Measurements from ENCODE around the gene PYURF. TPM values are rescaled to one million over a fixed set of nuclear protein-coding genes. Genes with fewer than 3 reads are reported as not detected.

PYURF gene
- total RNA-seq, 4 donors from 2014 or later: 50.4 to 77.1 (median 63.8) TPM

DNA sequence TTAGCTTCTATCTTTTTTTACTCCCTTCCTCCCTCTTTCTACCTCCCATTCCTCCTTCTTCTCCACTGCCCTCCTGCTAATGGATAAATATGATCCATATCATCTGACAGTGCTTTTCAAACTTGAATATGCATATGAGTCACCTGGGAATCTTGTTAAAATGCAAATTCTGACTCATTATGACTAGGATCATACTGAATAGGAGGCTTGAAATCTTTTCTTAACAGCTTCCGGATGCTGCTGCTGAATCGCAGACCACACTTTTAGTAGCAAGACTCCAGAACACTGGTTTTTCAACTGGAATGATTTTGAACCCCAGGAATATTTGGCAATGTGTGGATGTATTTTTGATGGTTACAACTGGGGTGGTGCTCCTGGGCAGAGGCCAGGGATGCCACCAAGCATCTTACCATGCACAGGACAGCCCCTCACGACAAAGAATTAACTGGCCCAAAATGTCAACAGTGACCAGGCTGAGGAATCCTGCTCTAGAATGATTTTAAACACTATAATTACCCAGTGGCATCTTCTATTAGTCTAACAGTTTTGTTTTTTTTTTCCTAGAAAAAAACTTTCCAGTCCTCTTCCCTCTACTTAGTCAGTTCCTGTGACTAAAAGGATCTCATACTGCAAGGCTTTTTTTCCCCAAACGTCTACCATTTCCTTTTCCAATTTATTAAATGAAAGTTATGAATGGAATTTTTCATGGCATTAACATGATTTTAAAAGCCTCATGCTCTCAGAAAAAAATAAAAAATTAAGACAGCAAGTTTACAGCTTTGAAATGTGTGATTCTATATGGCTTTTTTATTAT is 10.6 kb upstream of the PYURF start:
- in situ Hi-C loops (cut with MboI; ENCODE audit: low pct_ligation_motif_present in 1 of 4, low pct_unique_long_range_greater_than_20kb in 1 of 4, low sequenced_read_pairs in 3 of 4): loop anchor here (10.0 to 25.0 kb wide), 6 partner anchors 121 to 503 kb away; no protein-coding TSS in a partner anchor
- no peak overlapping the region for H3K27ac ChIP-seq
- WGBS, 2 donors (ENCODE audit: low coverage in 1 of 2): 45 to 72% methylated on average over 2 to 4 of the region's 4 CpGs
- no peak overlapping the region for H3K4me3 ChIP-seq
- no peaks in the 10 kb centered on the region for H3K36me3 ChIP-seq
- intact Hi-C loops (cut with DNase I; ENCODE audit: low total_unique reads): no loop called here
- TF ChIP-seq EP300 (IDR thresholded peaks at IDR 0.05; ENCODE audit: low read depth) (no peak), POLR2A (IDR thresholded peaks at IDR 0.05) (no peak), POLR2AphosphoS5 (IDR thresholded peaks at IDR 0.05) (no peak)
- TF ChIP-seq, protein P1, sequence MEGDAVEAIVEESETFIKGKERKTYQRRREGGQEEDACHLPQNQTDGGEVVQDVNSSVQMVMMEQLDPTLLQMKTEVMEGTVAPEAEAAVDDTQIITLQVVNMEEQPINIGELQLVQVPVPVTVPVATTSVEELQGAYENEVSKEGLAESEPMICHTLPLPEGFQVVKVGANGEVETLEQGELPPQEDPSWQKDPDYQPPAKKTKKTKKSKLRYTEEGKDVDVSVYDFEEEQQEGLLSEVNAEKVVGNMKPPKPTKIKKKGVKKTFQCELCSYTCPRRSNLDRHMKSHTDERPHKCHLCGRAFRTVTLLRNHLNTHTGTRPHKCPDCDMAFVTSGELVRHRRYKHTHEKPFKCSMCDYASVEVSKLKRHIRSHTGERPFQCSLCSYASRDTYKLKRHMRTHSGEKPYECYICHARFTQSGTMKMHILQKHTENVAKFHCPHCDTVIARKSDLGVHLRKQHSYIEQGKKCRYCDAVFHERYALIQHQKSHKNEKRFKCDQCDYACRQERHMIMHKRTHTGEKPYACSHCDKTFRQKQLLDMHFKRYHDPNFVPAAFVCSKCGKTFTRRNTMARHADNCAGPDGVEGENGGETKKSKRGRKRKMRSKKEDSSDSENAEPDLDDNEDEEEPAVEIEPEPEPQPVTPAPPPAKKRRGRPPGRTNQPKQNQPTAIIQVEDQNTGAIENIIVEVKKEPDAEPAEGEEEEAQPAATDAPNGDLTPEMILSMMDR (IDR thresholded peaks at IDR 0.05): no peak
- no peaks in the 10 kb centered on the region for H3K27me3 ChIP-seq
- no peaks in the 10 kb centered on the region for H3K4me1 ChIP-seq
- H3K9me3 ChIP-seq: no peaks in the 10 kb centered on the region
- no peak for DNase-seq

- TF ChIP-seq, protein P1 (IDR thresholded peaks at IDR 0.05): no peak
- TF ChIP-seq POLR2AphosphoS5 (IDR thresholded peaks at IDR 0.05): no peak
- TF ChIP-seq POLR2A (IDR thresholded peaks at IDR 0.05): no peak
- TF ChIP-seq EP300 (IDR thresholded peaks at IDR 0.05; ENCODE audit: low read depth): no peak
- no peaks in the 10 kb centered on the region for H3K9me3 ChIP-seq
- no peak overlapping the region for H3K27ac ChIP-seq
- WGBS, 2 donors (ENCODE audit: low coverage in 1 of 2): 86% methylated on average over 6 of the region's 6 CpGs; no CpG with 5 or more reads in 1 of the 2 donors
- no peaks in the 10 kb centered on the region for H3K4me1 ChIP-seq
- in situ Hi-C loops (cut with MboI; ENCODE audit: low pct_ligation_motif_present in 1 of 4, low pct_unique_long_range_greater_than_20kb in 1 of 4, low sequenced_read_pairs in 3 of 4): loop anchor here (10.0 to 25.0 kb wide), 6 partner anchors 122 to 504 kb away; no protein-coding TSS in a partner anchor
- H3K4me3 ChIP-seq: no peak overlapping the region
- no peaks in the 10 kb centered on the region for H3K36me3 ChIP-seq
- no peaks in the 10 kb centered on the region for H3K27me3 ChIP-seq
- DNase-seq: no peak
- intact Hi-C loops (cut with DNase I; ENCODE audit: low total_unique reads): no loop called here
These were observed 9.7 kb upstream of the PYURF start for GRCh38 chr4:88533088-88533790.

DNA sequence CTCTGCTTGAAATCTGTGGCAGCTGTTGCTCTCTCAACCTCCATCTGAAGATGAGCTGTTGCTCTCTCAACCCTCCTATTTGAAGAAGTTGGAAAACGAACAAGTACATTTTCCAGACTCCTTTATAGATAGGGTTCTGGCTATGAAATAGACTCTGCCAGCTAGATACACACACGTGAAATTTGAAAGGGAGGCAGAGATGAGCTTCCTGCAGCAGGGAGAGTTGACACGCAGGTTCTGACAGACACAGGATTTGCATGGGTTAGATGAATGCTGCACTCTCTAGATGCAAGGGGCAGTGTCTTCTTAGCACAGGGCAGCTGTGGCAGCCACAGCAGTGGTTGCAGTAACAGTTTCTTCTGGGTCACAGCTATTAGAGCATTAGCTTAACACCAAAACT is 8.0 kb upstream of the PYURF start:
- H3K9me3 ChIP-seq: no peaks in the 10 kb centered on the region
- WGBS, 2 donors (ENCODE audit: low coverage in 1 of 2): 69 to 86% methylated on average over 3 of the region's 3 CpGs
- H3K27me3 ChIP-seq: no peaks in the 10 kb centered on the region
- H3K36me3 ChIP-seq: no peaks in the 10 kb centered on the region
- intact Hi-C loops (cut with DNase I; ENCODE audit: low total_unique reads): no loop called here
- in situ Hi-C loops (cut with MboI; ENCODE audit: low pct_ligation_motif_present in 1 of 4, low pct_unique_long_range_greater_than_20kb in 1 of 4, low sequenced_read_pairs in 3 of 4): loop anchor here (10.0 to 25.0 kb wide), 6 partner anchors 123 to 506 kb away; no protein-coding TSS in a partner anchor
- H3K4me1 ChIP-seq: peaks cover 0 to under 1% (median 0%) of the 10 kb centered on the region in 4 donors
- TF ChIP-seq POLR2A (IDR thresholded peaks at IDR 0.05): no peak
- TF ChIP-seq EP300 (IDR thresholded peaks at IDR 0.05; ENCODE audit: low read depth): no peak
- TF ChIP-seq POLR2AphosphoS5 (IDR thresholded peaks at IDR 0.05): no peak
- TF ChIP-seq, protein P1 (IDR thresholded peaks at IDR 0.05): no peak
- DNase-seq: no peak
- no peak overlapping the region for H3K27ac ChIP-seq
- H3K4me3 ChIP-seq: no peak overlapping the region

GRCh38 chr4:88528861-88529260 is 5.3 kb upstream of the PYURF start:
- Histone ChIP-seq H3K27ac (no peak overlapping the region), H3K27me3 (no peaks in the 10 kb centered on the region), H3K4me1 (peaks cover 0 to 12% (median 5%) of the 10 kb centered on the region in 4 donors), H3K4me3 (no peak overlapping the region), H3K9me3 (no peaks in the 10 kb centered on the region), H3K36me3 (no peaks in the 10 kb centered on the region)
- intact Hi-C loops (cut with DNase I; ENCODE audit: low total_unique reads) (no loop called here), in situ Hi-C loops (cut with MboI; ENCODE audit: low pct_ligation_motif_present in 1 of 4, low pct_unique_long_range_greater_than_20kb in 1 of 4, low sequenced_read_pairs in 3 of 4) (loop anchor here (25.0 kb wide), 3 partner anchors 133 to 508 kb away; no protein-coding TSS in a partner anchor)
- DNase-seq: no peak
- TF ChIP-seq EP300 (IDR thresholded peaks at IDR 0.05; ENCODE audit: low read depth): no peak
- no peak for TF ChIP-seq POLR2A (IDR thresholded peaks at IDR 0.05)
- TF ChIP-seq, protein P1 (IDR thresholded peaks at IDR 0.05): no peak
- TF ChIP-seq POLR2AphosphoS5 (IDR thresholded peaks at IDR 0.05): no peak
- 93 to 100% methylated on average over 2 to 3 of the region's 3 CpGs for WGBS, 2 donors (ENCODE audit: low coverage in 1 of 2)

Measured in transverse colon (tissue), 4 donors.